GM12875 (cell line): Measurements from ENCODE around the gene SPTLC2.

Source experiments
- H3K4me3 ChIP-seq: one replicate; pipeline ENCODE4 v1.5.1; 2011; ENCODE audit warnings: low read depth, low read length, control low read depth
- CTCF ChIP-seq: IDR thresholded peaks from 2 replicates; pipeline ENCODE4 v1.5.1; 2011; ENCODE audit warnings: low read depth, mild to moderate bottlenecking, control low read depth, inconsistent platforms, low read length, moderate library complexity, borderline replicate concordance; ENCODE audit not compliant: insufficient read depth

SPTLC2 gene

GRCh38 chr14:77622366-77622961, 6.0 kb upstream of the SPTLC2 start:
- no peak for TF ChIP-seq CTCF
- no peak overlapping the region for H3K4me3 ChIP-seq

GRCh38 chr14:77620222-77620870, 3.9 kb upstream of the SPTLC2 start:
- H3K4me3 ChIP-seq, result no peak overlapping the region
- TF ChIP-seq CTCF, result no peak

- TF ChIP-seq CTCF, result no peak
- H3K4me3 ChIP-seq, result no peak overlapping the region
Measured at GRCh38 chr14:77618381-77618970, 2.0 kb upstream of the SPTLC2 start.

GRCh38 chr14:77616133-77616453, 344 bp downstream of the SPTLC2 start:
- peak overlapping the region; percentile 83 for H3K4me3 ChIP-seq
- no peak for TF ChIP-seq CTCF

GRCh38 chr14:77615361-77616132, 890 bp downstream of the SPTLC2 start:
- peak overlapping the region; percentile 83 for H3K4me3 ChIP-seq
- no peak for TF ChIP-seq CTCF

GRCh38 chr14:77613201-77613600, 3.2 kb downstream of the SPTLC2 start:
- no peak overlapping the region for H3K4me3 ChIP-seq
- no peak for TF ChIP-seq CTCF
